A673 (cell line): Measurements from ENCODE around the gene REN.

ENCODE experiments used
- CTCF ChIP-seq: fragments of 300-800, 200-600 bp; sonication (generic); conservative IDR thresholded peaks from 2 replicates; pipeline ENCODE4 v1.5.1; 2017; ENCODE audit warnings: low read depth, mild to moderate bottlenecking, antibody characterized with exemption, low read length, moderate library complexity, mixed read lengths
- EZH2 ChIP-seq: fragments of 200-600 bp; sonication (generic); IDR thresholded peaks from 2 replicates; pipeline ENCODE4 v1.6.1; 2017; ENCODE audit warnings: borderline replicate concordance, low read depth, mild to moderate bottlenecking, mixed read lengths, antibody characterized with exemption, low read length; ENCODE audit not compliant: poor library complexity, severe bottlenecking

- TF ChIP-seq CTCF, result no peak
- TF ChIP-seq EZH2, result no peak
Measured at GRCh38 chr1:204188959-204189639, 23.0 kb upstream of the REN start.
